ENCODE data around the gene ASTN1. TPM values are rescaled to one million over a fixed set of nuclear protein-coding genes. Genes with fewer than 3 reads are reported as not detected.

Gene ASTN1
- total and polyA plus RNA-seq, 11 donors: 0.15 to 3.6 (median 0.44) TPM

GRCh38 chr1:177106614-177107365 lies 57.7 kb downstream of the ASTN1 start:
- no peak for ATAC-seq
- no peaks in the 10 kb centered on the region for H3K36me3 ChIP-seq
- no peak for DNase-seq
- 79 to 87% (median 82%) methylated on average over 4 of the region's 4 CpGs for WGBS, 4 donors
- H3K4me3 ChIP-seq: no peak overlapping the region
- peaks cover 0 to 8% (median 0%) of the 10 kb centered on the region in 9 donors for H3K27me3 ChIP-seq
- TF ChIP-seq POLR2A (IDR thresholded peaks at IDR 0.05): no peak
- TF ChIP-seq CTCF (IDR thresholded peaks at IDR 0.05): no peak
- no peaks in the 10 kb centered on the region for H3K9me3 ChIP-seq
- intact Hi-C loops (cut with DNase I): no loop called here
- H3K27ac ChIP-seq: no peak overlapping the region
- H3K4me1 ChIP-seq: no peaks in the 10 kb centered on the region

GRCh38 chr1:177106196-177106595 lies 58.3 kb downstream of the ASTN1 start:
- no peaks in the 10 kb centered on the region for H3K36me3 ChIP-seq
- intact Hi-C loops (cut with DNase I): no loop called here
- ATAC-seq (no peak), DNase-seq (no peak)
- H3K4me3 ChIP-seq: no peak overlapping the region
- H3K27ac ChIP-seq: no peak overlapping the region
- H3K27me3 ChIP-seq: peaks cover 0 to 2% (median 0%) of the 10 kb centered on the region in 9 donors
- WGBS, 4 donors: 69 to 82% (median 74%) methylated on average over 1 of the region's 1 CpG
- H3K9me3 ChIP-seq: no peaks in the 10 kb centered on the region
- no peaks in the 10 kb centered on the region for H3K4me1 ChIP-seq
- TF ChIP-seq POLR2A (IDR thresholded peaks at IDR 0.05) (no peak), CTCF (IDR thresholded peaks at IDR 0.05) (no peak)

GRCh38 chr1:177103005-177103852 lies 61.3 kb downstream of the ASTN1 start:
- WGBS, 4 donors: 78 to 84% (median 83%) methylated on average over 2 of the region's 2 CpGs
- no peaks in the 10 kb centered on the region for H3K9me3 ChIP-seq
- H3K4me3 ChIP-seq: no peak overlapping the region
- TF ChIP-seq POLR2A (IDR thresholded peaks at IDR 0.05): no peak
- TF ChIP-seq CTCF (IDR thresholded peaks at IDR 0.05): no peak
- no peaks in the 10 kb centered on the region for H3K4me1 ChIP-seq
- no peak for ATAC-seq
- H3K27me3 ChIP-seq: no peaks in the 10 kb centered on the region
- H3K36me3 ChIP-seq: no peaks in the 10 kb centered on the region
- H3K27ac ChIP-seq: no peak overlapping the region
- intact Hi-C loops (cut with DNase I): no loop called here
- DNase-seq: no peak

- no peak for DNase-seq
- intact Hi-C loops (cut with DNase I): no loop called here
- Histone ChIP-seq H3K4me3 (no peak overlapping the region), H3K27me3 (peaks cover 0 to 4% (median 0%) of the 10 kb centered on the region in 9 donors), H3K27ac (no peak overlapping the region), H3K4me1 (no peaks in the 10 kb centered on the region), H3K36me3 (no peaks in the 10 kb centered on the region), H3K9me3 (no peaks in the 10 kb centered on the region)
- no peak for TF ChIP-seq POLR2A (IDR thresholded peaks at IDR 0.05)
- no peak for TF ChIP-seq CTCF (IDR thresholded peaks at IDR 0.05)
- no peak for ATAC-seq
Observed at GRCh38 chr1:177092001-177092400, 72.5 kb downstream of the ASTN1 start.

Measured in heart left ventricle (tissue), 16 donors.